SK-N-SH (cell line): ENCODE data around the gene ZNF766. TPM values are rescaled to one million over a fixed set of nuclear protein-coding genes. Genes with fewer than 3 reads are reported as not detected.

Source experiments
- CTCF ChIA-PET: fragments of 300-600, 350-600 bp; formaldehyde crosslinking; extraction: SDS; loops from one replicate; lab custom pipeline; 2021; lab: Yijun Ruan, JAX
- POLR2A ChIA-PET: fragments of 350-600 bp; sonication (Branson Sonifier 250); formaldehyde crosslinking; extraction: SDS; loops from one replicate; lab custom pipeline; 2020; ENCODE audit warnings: antibody characterized with exemption, inconsistent platforms; lab: Yijun Ruan, JAX
- DNase-seq: peaks from one replicate; pipeline ENCODE4 v3.0.0; 2012
- H2AFZ ChIP-seq: fragments of 200-600 bp; sonication (generic); 2 replicates; pipeline ENCODE4 v1.8.1; 2016; ENCODE audit warnings: antibody characterized with exemption, mild to moderate bottlenecking, low read depth
- H3F3A ChIP-seq: fragments of 200-600 bp; sonication (generic); replicated peaks from 2 replicates; pipeline ENCODE3; 2016; ENCODE audit warnings: antibody characterized with exemption, mild to moderate bottlenecking; ENCODE audit not compliant: insufficient read depth
- H3K27ac ChIP-seq, 2 experiments: fragments of 200-500 bp in 1 of 2; fragments of 200-600 bp in 1 of 2; sonication (Bioruptor generic) in 1 of 2; sonication (generic), shearing (Covaris generic) in 1 of 2; 2 replicates each; pipeline versions ENCODE4 v1.5.1 to v1.6.1; 2014 to 2016; ENCODE audit warnings: low read depth in 2 of 2, inconsistent platforms in 1 of 2, low read length in 1 of 2, mild to moderate bottlenecking in 1 of 2, mixed read lengths in 1 of 2
- H3K27me3 ChIP-seq: fragments of 200-600 bp; sonication (generic), shearing (Covaris generic); 2 replicates; pipeline ENCODE4 v1.6.1; 2016; ENCODE audit warnings: mixed run types; ENCODE audit not compliant: insufficient read depth
- H3K36me3 ChIP-seq, 2 experiments: fragments of 200-500 bp in 1 of 2; fragments of 200-600 bp in 1 of 2; sonication (Bioruptor generic) in 1 of 2; sonication (generic) in 1 of 2; replicated peaks in 1 of 2; 2 replicates each; pipeline versions ENCODE3 to v1.5.1; 2014 to 2016; ENCODE audit warnings: low read length in 1 of 2, mild to moderate bottlenecking in 1 of 2; ENCODE audit not compliant: insufficient read depth in 2 of 2, control insufficient read depth in 1 of 2
- H3K4me1 ChIP-seq, 2 experiments: fragments of 200-500 bp in 1 of 2; fragments of 200-600 bp in 1 of 2; sonication (Bioruptor generic) in 1 of 2; sonication (generic), shearing (Covaris generic) in 1 of 2; 2 replicates each; pipeline versions ENCODE4 v1.5.1 to v1.6.1; 2014 to 2016; ENCODE audit warnings: low read depth in 1 of 2, low read length in 1 of 2, mixed run types in 1 of 2; ENCODE audit not compliant: insufficient read depth in 2 of 2, control insufficient read depth in 1 of 2
- H3K4me2 ChIP-seq: fragments of 200-600 bp; sonication (generic), shearing (Covaris generic); 2 replicates; pipeline ENCODE4 v1.6.1; 2017; ENCODE audit warnings: mixed run types
- H3K4me3 ChIP-seq, 2 experiments: fragments of 200-500 bp in 1 of 2; fragments of 200-600 bp in 1 of 2; sonication (Bioruptor generic) in 1 of 2; sonication (generic), shearing (Covaris generic) in 1 of 2; 2 replicates each; pipeline versions ENCODE4 v1.5.1 to v1.8.1; 2014 to 2016; ENCODE audit warnings: low read depth in 2 of 2, inconsistent platforms in 1 of 2, low read length in 1 of 2, mild to moderate bottlenecking in 1 of 2, mixed read lengths in 1 of 2, moderate library complexity in 1 of 2
- H3K79me2 ChIP-seq: fragments of 200-600 bp; sonication (generic); 2 replicates; pipeline ENCODE4 v1.8.1; 2017; ENCODE audit warnings: mild to moderate bottlenecking; ENCODE audit not compliant: insufficient read depth
- H3K9ac ChIP-seq: fragments of 200-600 bp; sonication (generic); 2 replicates; pipeline ENCODE4 v1.6.1; 2017; ENCODE audit warnings: mixed run types
- H3K9me2 ChIP-seq: fragments of 200-600 bp; sonication (generic); 2 replicates; pipeline ENCODE4 v1.6.1; 2017; ENCODE audit warnings: mixed run types
- H3K9me3 ChIP-seq: fragments of 200-600 bp; sonication (generic); 2 replicates; pipeline ENCODE4 v1.6.1; 2017; ENCODE audit warnings: mixed run types, mild to moderate bottlenecking, moderate library complexity
- H4K20me1 ChIP-seq: fragments of 200-600 bp; sonication (generic); 2 replicates; pipeline ENCODE4 v1.6.1; 2017; ENCODE audit warnings: mild to moderate bottlenecking, mixed run types; ENCODE audit not compliant: insufficient read depth
- FOXJ3 ChIP-seq: sonication (generic); formaldehyde crosslinking; IDR thresholded peaks from 2 replicates; pipeline ENCODE4 v1.5.1; 2020; ENCODE audit warnings: mild to moderate bottlenecking, missing genetic modification reagents
- FOXM1 ChIP-seq: IDR thresholded peaks from 2 replicates; pipeline ENCODE4 v1.4.0; 2012; ENCODE audit warnings: low read depth, mild to moderate bottlenecking
- GABPA ChIP-seq: IDR thresholded peaks from 2 replicates; pipeline ENCODE4 v1.4.0; 2012; ENCODE audit warnings: low read depth, mild to moderate bottlenecking
- JUND ChIP-seq: IDR thresholded peaks from 2 replicates; pipeline ENCODE4 v1.4.0; 2012
- MEF2A ChIP-seq: IDR thresholded peaks from 2 replicates; pipeline ENCODE4 v1.4.0; 2012; ENCODE audit warnings: low read depth, borderline replicate concordance
- RCOR1 ChIP-seq: fragments of 150-350 bp; IDR thresholded peaks from 2 replicates; pipeline ENCODE4 v1.6.1; 2017; ENCODE audit warnings: antibody characterized with exemption, low read length
- SIN3A ChIP-seq: IDR thresholded peaks from 2 replicates; pipeline ENCODE4 v1.6.1; 2012; ENCODE audit warnings: low read depth, mild to moderate bottlenecking, low read length, moderate library complexity, borderline replicate concordance
- TAF1 ChIP-seq: IDR thresholded peaks from 2 replicates; pipeline ENCODE4 v1.6.1; 2012; ENCODE audit warnings: low read depth, mild to moderate bottlenecking, low read length, moderate library complexity, borderline replicate concordance
- TCF12 ChIP-seq: IDR thresholded peaks from 2 replicates; pipeline ENCODE4 v1.4.0; 2012
- WGBS: methylation state at CpG from one replicate; pipeline ENCODE4 v1.1.6; 2017; ENCODE audit warnings: low lambda C conversion rate; 5-methylcytosine and 5-hydroxymethylcytosine counted together
- polyA plus RNA-seq, 3 experiments: library from polyadenylated mRNA; depleted of rRNA; stranded (reverse); fragments of >200 nt; gene quantifications; 2 replicates each; pipeline ENCODE4 v1.2.3, GENCODE V29; 2012
- TF ChIP-seq, protein P1 (sequence below): fragments of 200-600 bp; sonication (generic); IDR thresholded peaks from 2 replicates; pipeline ENCODE4 v1.6.1; 2017; ENCODE audit warnings: antibody characterized with exemption, mild to moderate bottlenecking, moderate library complexity
- TF ChIP-seq, protein P2 (sequence below): IDR thresholded peaks from 2 replicates; pipeline ENCODE4 v1.6.1; 2012; ENCODE audit warnings: mild to moderate bottlenecking, low read depth, low read length, moderate library complexity
- TF ChIP-seq, protein P3 (sequence below): IDR thresholded peaks from 2 replicates; pipeline ENCODE4; 2012
- TF ChIP-seq, protein P4 (sequence below): IDR thresholded peaks from 2 replicates; pipeline ENCODE4 v1.4.0; 2012; ENCODE audit warnings: low read depth, borderline replicate concordance

ZNF766 gene
- polyA plus RNA-seq, 1 of the 3 experiments (the other 2 are of a cell fraction), result 3.9 TPM

DNA sequence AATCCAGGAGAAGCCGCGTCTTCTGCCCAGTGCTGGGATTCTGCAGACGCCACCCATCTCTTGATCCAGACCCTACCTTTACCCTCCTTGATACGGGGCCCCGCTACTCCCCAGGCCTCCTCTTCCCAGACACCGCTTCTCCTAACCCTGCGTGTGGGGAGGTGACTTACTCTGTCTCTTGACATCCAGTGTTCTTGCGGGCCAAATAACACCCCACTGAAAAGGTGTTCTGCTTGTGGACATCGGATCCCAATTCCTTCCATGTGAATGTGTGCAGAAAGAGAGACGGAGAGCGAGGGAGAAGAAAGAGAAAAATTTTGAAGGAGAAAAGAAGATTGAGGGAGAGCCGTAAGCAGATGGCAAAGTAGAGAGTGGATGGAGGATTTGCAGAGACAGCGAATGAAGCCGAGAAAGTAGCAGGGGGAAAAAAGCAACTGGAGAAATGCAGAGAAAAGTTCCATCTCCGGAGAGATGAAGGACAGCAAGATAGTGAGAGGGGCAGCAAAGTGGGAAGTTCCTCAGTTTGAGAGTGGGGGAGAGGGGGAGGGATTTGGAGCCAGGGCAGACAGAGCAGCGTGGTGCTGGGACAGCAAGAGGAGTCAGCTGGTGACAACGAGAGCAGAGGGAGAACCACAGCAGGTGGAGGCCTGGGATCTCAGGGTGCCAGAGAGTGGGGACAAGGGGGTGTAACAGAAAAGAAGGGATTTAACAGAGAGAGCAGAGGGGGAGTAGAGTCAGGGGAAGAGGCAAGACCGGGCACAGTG is 28.4 kb downstream of the ZNF766 start:
- ChIA-PET CTCF (no interaction called here), POLR2A (no interaction called here)
- Histone ChIP-seq H2AFZ (peak overlapping the region; percentile 91; the same call in 1 of the 2 replicates), H3K79me2 (peaks cover 26% of the 10 kb centered on the region; the same call in 1 of the 2 replicates), H3K4me1 (peaks cover 0 to 5% of the 10 kb centered on the region in 2 experiments; a peak in 1 of 4 replicates), H3K9me3 (peaks cover 13% of the 10 kb centered on the region; the same call in 1 of the 2 replicates), H3K27me3 (no peaks in the 10 kb centered on the region), H3K36me3 (peaks cover 31 to 45% of the 10 kb centered on the region in 2 experiments), H3K4me2 (peak overlapping the region; percentile 91), H3K9me2 (no peaks in the 10 kb centered on the region), H4K20me1 (no peaks in the 10 kb centered on the region), H3K9ac (peak overlapping the region; percentile 94), H3F3A (peaks cover 2% of the 10 kb centered on the region), H3K27ac (peak overlapping the region; percentile 88 to 90), H3K4me3 (peak overlapping the region; percentile 91 to 95)
- peak; percentile 22 for DNase-seq
- WGBS, result 16% methylated on average over 18 of the region's 18 CpGs
- TF ChIP-seq, protein P1, sequence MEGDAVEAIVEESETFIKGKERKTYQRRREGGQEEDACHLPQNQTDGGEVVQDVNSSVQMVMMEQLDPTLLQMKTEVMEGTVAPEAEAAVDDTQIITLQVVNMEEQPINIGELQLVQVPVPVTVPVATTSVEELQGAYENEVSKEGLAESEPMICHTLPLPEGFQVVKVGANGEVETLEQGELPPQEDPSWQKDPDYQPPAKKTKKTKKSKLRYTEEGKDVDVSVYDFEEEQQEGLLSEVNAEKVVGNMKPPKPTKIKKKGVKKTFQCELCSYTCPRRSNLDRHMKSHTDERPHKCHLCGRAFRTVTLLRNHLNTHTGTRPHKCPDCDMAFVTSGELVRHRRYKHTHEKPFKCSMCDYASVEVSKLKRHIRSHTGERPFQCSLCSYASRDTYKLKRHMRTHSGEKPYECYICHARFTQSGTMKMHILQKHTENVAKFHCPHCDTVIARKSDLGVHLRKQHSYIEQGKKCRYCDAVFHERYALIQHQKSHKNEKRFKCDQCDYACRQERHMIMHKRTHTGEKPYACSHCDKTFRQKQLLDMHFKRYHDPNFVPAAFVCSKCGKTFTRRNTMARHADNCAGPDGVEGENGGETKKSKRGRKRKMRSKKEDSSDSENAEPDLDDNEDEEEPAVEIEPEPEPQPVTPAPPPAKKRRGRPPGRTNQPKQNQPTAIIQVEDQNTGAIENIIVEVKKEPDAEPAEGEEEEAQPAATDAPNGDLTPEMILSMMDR, result no peak
- TF ChIP-seq SIN3A (no peak), RCOR1 (no peak)

DNA sequence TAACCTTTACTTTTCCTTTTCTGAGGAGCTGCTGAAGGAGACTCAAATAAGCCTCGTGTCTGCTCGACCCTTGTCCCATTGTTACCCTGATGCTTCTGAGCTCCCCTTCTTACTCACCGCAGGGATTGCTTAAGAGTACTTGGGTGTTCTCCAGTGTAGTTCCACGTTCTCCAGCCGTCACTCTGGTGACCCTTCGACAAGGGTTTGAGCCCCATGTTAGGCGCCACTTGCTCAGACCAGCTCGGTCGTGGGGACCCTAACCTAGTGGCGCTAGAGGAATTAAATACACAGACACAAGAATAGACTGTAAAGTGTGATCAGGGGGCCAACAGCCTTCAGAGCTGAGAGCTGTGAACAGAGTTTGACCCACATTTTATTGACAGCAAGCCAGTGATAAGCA is 37.9 kb downstream of the ZNF766 start:
- H3K9ac ChIP-seq, result no peak overlapping the region
- no peak overlapping the region; a peak in 1 of 4 replicates for H3K4me3 ChIP-seq
- H3K27me3 ChIP-seq, result no peaks in the 10 kb centered on the region
- TF ChIP-seq FOXM1, result no peak
- TF ChIP-seq, protein P1, result no peak
- TF ChIP-seq, protein P2, sequence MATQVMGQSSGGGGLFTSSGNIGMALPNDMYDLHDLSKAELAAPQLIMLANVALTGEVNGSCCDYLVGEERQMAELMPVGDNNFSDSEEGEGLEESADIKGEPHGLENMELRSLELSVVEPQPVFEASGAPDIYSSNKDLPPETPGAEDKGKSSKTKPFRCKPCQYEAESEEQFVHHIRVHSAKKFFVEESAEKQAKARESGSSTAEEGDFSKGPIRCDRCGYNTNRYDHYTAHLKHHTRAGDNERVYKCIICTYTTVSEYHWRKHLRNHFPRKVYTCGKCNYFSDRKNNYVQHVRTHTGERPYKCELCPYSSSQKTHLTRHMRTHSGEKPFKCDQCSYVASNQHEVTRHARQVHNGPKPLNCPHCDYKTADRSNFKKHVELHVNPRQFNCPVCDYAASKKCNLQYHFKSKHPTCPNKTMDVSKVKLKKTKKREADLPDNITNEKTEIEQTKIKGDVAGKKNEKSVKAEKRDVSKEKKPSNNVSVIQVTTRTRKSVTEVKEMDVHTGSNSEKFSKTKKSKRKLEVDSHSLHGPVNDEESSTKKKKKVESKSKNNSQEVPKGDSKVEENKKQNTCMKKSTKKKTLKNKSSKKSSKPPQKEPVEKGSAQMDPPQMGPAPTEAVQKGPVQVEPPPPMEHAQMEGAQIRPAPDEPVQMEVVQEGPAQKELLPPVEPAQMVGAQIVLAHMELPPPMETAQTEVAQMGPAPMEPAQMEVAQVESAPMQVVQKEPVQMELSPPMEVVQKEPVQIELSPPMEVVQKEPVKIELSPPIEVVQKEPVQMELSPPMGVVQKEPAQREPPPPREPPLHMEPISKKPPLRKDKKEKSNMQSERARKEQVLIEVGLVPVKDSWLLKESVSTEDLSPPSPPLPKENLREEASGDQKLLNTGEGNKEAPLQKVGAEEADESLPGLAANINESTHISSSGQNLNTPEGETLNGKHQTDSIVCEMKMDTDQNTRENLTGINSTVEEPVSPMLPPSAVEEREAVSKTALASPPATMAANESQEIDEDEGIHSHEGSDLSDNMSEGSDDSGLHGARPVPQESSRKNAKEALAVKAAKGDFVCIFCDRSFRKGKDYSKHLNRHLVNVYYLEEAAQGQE, result no peak
- TF ChIP-seq, protein P3, sequence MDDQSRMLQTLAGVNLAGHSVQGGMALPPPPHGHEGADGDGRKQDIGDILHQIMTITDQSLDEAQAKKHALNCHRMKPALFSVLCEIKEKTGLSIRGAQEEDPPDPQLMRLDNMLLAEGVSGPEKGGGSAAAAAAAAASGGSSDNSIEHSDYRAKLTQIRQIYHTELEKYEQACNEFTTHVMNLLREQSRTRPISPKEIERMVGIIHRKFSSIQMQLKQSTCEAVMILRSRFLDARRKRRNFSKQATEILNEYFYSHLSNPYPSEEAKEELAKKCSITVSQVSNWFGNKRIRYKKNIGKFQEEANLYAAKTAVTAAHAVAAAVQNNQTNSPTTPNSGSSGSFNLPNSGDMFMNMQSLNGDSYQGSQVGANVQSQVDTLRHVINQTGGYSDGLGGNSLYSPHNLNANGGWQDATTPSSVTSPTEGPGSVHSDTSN, result no peak
- TF ChIP-seq JUND, result no peak
- no peak for TF ChIP-seq TAF1
- TF ChIP-seq, protein P4, sequence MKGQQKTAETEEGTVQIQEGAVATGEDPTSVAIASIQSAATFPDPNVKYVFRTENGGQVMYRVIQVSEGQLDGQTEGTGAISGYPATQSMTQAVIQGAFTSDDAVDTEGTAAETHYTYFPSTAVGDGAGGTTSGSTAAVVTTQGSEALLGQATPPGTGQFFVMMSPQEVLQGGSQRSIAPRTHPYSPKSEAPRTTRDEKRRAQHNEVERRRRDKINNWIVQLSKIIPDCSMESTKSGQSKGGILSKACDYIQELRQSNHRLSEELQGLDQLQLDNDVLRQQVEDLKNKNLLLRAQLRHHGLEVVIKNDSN, result no peak
- TF ChIP-seq GABPA, result no peak
- no peak for TF ChIP-seq FOXJ3 (CRISPR knock-in tag)
- no peak for TF ChIP-seq TCF12
- TF ChIP-seq MEF2A, result no peak
- TF ChIP-seq, all 33 proteins: peak for 0
- H3K4me1 ChIP-seq, result no peaks in the 10 kb centered on the region
- 96% methylated on average over 10 of the region's 10 CpGs for WGBS
- ChIA-PET POLR2A (no interaction called here), CTCF (no interaction called here)
- no peaks in the 10 kb centered on the region for H3K9me2 ChIP-seq
- no peaks in the 10 kb centered on the region for H3K79me2 ChIP-seq
- no peak overlapping the region for H3K27ac ChIP-seq
- H4K20me1 ChIP-seq, result no peaks in the 10 kb centered on the region
- H3K9me3 ChIP-seq, result peaks cover 21% of the 10 kb centered on the region; the same call in 1 of the 2 replicates
- no peak for DNase-seq
- H3K4me2 ChIP-seq, result no peak overlapping the region
- H2AFZ ChIP-seq, result no peak overlapping the region
- H3F3A ChIP-seq, result peaks cover 4% of the 10 kb centered on the region
- H3K36me3 ChIP-seq, result peaks cover 46 to 88% of the 10 kb centered on the region in 2 experiments
